Measurements from ENCODE around the gene LSP1. TPM values are rescaled to one million over a fixed set of nuclear protein-coding genes. Genes with fewer than 3 reads are reported as not detected.

LSP1 gene
- total RNA-seq, 1 experiment from 2014 or later, result 0.90 TPM

DNA sequence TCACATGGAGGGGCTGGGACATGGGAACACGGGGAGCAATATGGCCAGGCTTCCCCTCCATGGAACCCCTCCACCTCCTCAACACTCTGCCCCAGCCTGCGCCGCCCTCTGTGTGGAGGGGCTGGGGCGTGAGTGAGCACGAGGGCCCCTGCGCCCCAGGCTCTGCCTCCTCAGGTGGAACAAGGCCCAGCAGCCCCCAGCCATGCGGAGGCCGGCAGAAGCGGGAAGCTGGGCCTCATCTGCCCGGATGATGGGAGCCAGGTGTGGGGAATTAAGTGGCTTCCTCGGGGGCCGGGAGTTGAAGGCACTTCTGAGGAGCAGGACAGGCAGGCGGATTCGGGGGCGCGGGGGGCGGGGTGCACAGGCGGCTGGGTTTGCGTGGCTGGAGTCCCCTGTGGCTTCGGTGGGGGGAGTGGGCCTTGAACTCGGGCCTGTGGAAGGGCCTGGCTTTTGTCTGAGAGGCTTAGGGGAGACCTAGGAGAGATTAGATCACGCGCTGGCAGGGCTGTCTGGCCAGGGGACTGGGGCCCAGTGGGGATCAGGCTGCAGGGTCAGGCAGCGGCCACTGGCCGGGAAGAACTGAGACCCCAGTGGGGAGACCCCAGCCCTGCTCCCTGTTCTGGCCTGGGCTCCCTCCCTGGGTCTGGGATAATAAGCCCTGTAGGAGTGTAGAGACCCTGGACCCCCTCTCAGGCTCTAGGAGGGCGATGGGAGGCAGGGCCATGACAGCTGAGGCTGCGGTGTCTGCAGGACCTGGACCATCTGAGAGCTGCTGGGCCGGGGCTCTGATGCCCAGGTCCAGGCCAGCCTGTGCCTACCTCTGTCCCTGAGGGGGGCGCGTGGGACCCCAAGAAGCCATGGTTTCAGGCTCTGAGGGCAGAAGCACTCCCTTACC, 25.5 kb downstream of the LSP1 start:
- ATAC-seq, result no peak
- no TSS peak for BruUV-seq (replicated peaks)
- Histone ChIP-seq H3K4me3 (ENCODE audit: low read depth in 2 of 2, low read length in 2 of 2) (no peak overlapping the region), H3K27ac (ENCODE audit: low read length) (no peak overlapping the region), H3K4me1 (ENCODE audit: control insufficient read depth, insufficient read depth, low read length) (peaks cover 26% of the 10 kb centered on the region), H3K27me3 (ENCODE audit: control insufficient read depth, insufficient read depth, low read length) (no peaks in the 10 kb centered on the region), H3K9me3 (ENCODE audit: control insufficient read depth, insufficient read depth, low read depth, low read length) (no peaks in the 10 kb centered on the region), H3K36me3 (ENCODE audit: control insufficient read depth, insufficient read depth, low read length) (no peaks in the 10 kb centered on the region)
- in situ Hi-C loops (cut with HindIII; ENCODE audit: low pct_unique_long_range_greater_than_20kb, low sequenced_read_pairs), result no loop called here
- intact Hi-C loops (cut with micrococcal nuclease; ENCODE audit: unreplicated experiment), result no loop called here
- CTCF ChIA-PET, result no interaction called here
- DNase-seq (ENCODE audit: low read depth, low spot score), result no peak
- POLR2A ChIA-PET, result no interaction called here
- TF ChIP-seq, protein P1, sequence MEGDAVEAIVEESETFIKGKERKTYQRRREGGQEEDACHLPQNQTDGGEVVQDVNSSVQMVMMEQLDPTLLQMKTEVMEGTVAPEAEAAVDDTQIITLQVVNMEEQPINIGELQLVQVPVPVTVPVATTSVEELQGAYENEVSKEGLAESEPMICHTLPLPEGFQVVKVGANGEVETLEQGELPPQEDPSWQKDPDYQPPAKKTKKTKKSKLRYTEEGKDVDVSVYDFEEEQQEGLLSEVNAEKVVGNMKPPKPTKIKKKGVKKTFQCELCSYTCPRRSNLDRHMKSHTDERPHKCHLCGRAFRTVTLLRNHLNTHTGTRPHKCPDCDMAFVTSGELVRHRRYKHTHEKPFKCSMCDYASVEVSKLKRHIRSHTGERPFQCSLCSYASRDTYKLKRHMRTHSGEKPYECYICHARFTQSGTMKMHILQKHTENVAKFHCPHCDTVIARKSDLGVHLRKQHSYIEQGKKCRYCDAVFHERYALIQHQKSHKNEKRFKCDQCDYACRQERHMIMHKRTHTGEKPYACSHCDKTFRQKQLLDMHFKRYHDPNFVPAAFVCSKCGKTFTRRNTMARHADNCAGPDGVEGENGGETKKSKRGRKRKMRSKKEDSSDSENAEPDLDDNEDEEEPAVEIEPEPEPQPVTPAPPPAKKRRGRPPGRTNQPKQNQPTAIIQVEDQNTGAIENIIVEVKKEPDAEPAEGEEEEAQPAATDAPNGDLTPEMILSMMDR (IDR thresholded peaks at IDR 0.05), result no peak
- TF ChIP-seq, protein P2, sequence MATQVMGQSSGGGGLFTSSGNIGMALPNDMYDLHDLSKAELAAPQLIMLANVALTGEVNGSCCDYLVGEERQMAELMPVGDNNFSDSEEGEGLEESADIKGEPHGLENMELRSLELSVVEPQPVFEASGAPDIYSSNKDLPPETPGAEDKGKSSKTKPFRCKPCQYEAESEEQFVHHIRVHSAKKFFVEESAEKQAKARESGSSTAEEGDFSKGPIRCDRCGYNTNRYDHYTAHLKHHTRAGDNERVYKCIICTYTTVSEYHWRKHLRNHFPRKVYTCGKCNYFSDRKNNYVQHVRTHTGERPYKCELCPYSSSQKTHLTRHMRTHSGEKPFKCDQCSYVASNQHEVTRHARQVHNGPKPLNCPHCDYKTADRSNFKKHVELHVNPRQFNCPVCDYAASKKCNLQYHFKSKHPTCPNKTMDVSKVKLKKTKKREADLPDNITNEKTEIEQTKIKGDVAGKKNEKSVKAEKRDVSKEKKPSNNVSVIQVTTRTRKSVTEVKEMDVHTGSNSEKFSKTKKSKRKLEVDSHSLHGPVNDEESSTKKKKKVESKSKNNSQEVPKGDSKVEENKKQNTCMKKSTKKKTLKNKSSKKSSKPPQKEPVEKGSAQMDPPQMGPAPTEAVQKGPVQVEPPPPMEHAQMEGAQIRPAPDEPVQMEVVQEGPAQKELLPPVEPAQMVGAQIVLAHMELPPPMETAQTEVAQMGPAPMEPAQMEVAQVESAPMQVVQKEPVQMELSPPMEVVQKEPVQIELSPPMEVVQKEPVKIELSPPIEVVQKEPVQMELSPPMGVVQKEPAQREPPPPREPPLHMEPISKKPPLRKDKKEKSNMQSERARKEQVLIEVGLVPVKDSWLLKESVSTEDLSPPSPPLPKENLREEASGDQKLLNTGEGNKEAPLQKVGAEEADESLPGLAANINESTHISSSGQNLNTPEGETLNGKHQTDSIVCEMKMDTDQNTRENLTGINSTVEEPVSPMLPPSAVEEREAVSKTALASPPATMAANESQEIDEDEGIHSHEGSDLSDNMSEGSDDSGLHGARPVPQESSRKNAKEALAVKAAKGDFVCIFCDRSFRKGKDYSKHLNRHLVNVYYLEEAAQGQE (IDR thresholded peaks at IDR 0.05; ENCODE audit: insufficient read depth in 1 of 2, low read depth in 2 of 2, low read length in 1 of 2), result no peak
- TF ChIP-seq TCF7L2 (IDR thresholded peaks at IDR 0.05; ENCODE audit: low read depth, low read length) (no peak), SIN3A (IDR thresholded peaks at IDR 0.05; ENCODE audit: borderline replicate concordance, insufficient read depth, low read depth, low read length) (no peak), POLR2AphosphoS5 (IDR thresholded peaks at IDR 0.05; ENCODE audit: low read depth, low read length) (no peak)

DNA sequence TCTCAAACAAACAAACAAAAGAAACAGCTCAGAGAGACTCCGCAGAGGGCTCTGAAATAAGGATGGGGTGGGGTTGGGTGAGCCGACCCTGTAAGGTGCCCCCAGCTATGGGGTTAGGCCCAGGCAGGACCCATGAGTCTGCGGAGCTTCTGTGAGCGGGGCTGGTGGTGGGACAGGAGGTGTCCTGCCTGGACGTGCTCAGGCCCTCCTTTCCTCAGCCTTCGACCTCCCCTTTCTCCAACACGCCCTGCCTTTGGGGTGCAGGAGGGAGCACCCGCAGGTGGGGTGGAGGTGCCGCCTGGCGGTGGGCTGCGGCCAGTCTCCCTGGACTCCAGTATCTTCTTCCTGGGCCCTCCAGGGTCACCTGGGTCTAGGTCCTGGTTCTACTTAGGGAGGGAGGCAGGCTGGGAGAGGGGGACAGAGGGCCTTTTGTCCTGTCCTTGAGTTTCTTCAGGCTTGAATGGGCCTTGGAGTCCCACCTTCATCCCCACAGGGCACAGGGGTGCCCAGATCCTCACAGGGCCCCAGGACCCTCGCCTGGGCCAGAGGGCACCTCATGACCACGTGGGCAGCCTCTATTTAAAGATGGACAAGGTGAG, 26.6 kb downstream of the LSP1 start:
- ATAC-seq (no peak), DNase-seq (ENCODE audit: low read depth, low spot score) (no peak)
- intact Hi-C loops (cut with micrococcal nuclease; ENCODE audit: unreplicated experiment), result no loop called here
- TF ChIP-seq TCF7L2 (IDR thresholded peaks at IDR 0.05; ENCODE audit: low read depth, low read length), result no peak
- no peak for TF ChIP-seq POLR2AphosphoS5 (IDR thresholded peaks at IDR 0.05; ENCODE audit: low read depth, low read length)
- TF ChIP-seq, protein P2 (IDR thresholded peaks at IDR 0.05; ENCODE audit: insufficient read depth in 1 of 2, low read depth in 2 of 2, low read length in 1 of 2), result no peak
- TF ChIP-seq, protein P1 (IDR thresholded peaks at IDR 0.05), result no peak
- no peak for TF ChIP-seq SIN3A (IDR thresholded peaks at IDR 0.05; ENCODE audit: borderline replicate concordance, insufficient read depth, low read depth, low read length)
- ChIA-PET POLR2A (no interaction called here), CTCF (no interaction called here)
- Histone ChIP-seq H3K27me3 (ENCODE audit: control insufficient read depth, insufficient read depth, low read length) (no peaks in the 10 kb centered on the region), H3K4me3 (ENCODE audit: low read depth in 2 of 2, low read length in 2 of 2) (no peak overlapping the region), H3K36me3 (ENCODE audit: control insufficient read depth, insufficient read depth, low read length) (no peaks in the 10 kb centered on the region), H3K4me1 (ENCODE audit: control insufficient read depth, insufficient read depth, low read length) (peaks cover 20% of the 10 kb centered on the region), H3K9me3 (ENCODE audit: control insufficient read depth, insufficient read depth, low read depth, low read length) (no peaks in the 10 kb centered on the region), H3K27ac (ENCODE audit: low read length) (no peak overlapping the region)
- BruUV-seq (replicated peaks), result no TSS peak
- in situ Hi-C loops (cut with HindIII; ENCODE audit: low pct_unique_long_range_greater_than_20kb, low sequenced_read_pairs), result no loop called here

Data from Panc1 (cell line).